H1 (cell line): ENCODE results near the gene BIRC7. TPM values are rescaled to one million over a fixed set of nuclear protein-coding genes. Genes with fewer than 3 reads are reported as not detected.

Experiments used
- GABPA ChIP-seq: IDR thresholded peaks from 2 replicates; pipeline ENCODE4 v1.6.1; 2011; ENCODE audit warnings: mild to moderate bottlenecking, low read length, moderate library complexity, borderline replicate concordance; ENCODE audit not compliant: insufficient read depth
- RNF2 ChIP-seq: fragments of 200-900, 300-1000 bp; sonication (generic); IDR thresholded peaks from 2 replicates; pipeline ENCODE4 v1.7.1; 2016; ENCODE audit warnings: borderline replicate concordance, low read depth, mild to moderate bottlenecking, antibody characterized with exemption, low read length; ENCODE audit not compliant: poor library complexity, severe bottlenecking; ENCODE audit errors: missing control alignments
- TAF7 ChIP-seq: optimal IDR thresholded peaks from 2 replicates; pipeline ENCODE3; 2011; ENCODE audit warnings: low read depth, mild to moderate bottlenecking, inconsistent platforms, low read length, moderate library complexity, borderline replicate concordance
- TEAD4 ChIP-seq: IDR thresholded peaks from 2 replicates; pipeline ENCODE4 v1.6.1; 2012; ENCODE audit warnings: low read depth, low read length, inconsistent platforms, mixed read lengths
- polyA plus RNA-seq, 7 experiments: library from polyadenylated mRNA; depleted of rRNA in 3 of 7; stranded (reverse) in 5 of 7; unstranded in 2 of 7; fragments of >200 nt in 5 of 7; fragments of 200-250 nt in 2 of 7; gene quantifications; 1 replicate in 5 of 7; 2 replicates in 1 of 7; 4 replicates in 1 of 7; pipeline versions ENCODE4 v1.2.1 to v1.2.3, GENCODE V29; 2011 to 2013; ENCODE audit warnings: missing spikeins in 2 of 7, mixed read lengths in 2 of 7
- total RNA-seq: library from RNA; stranded (reverse); fragmentation: NEBNext Ultra II Directional; extraction: Animal tissue kit (Norgen Biotek cat#: 25700); gene quantifications from 2 replicates; pipeline ENCODE4 v1.2.1, GENCODE V29; 2021

The BIRC7 gene
- total and polyA plus RNA-seq, 2 of the 8 experiments (the other 6 are each of a cell fraction or from before 2014, with no cell fraction given), result 0.11 to 0.41 TPM

DNA sequence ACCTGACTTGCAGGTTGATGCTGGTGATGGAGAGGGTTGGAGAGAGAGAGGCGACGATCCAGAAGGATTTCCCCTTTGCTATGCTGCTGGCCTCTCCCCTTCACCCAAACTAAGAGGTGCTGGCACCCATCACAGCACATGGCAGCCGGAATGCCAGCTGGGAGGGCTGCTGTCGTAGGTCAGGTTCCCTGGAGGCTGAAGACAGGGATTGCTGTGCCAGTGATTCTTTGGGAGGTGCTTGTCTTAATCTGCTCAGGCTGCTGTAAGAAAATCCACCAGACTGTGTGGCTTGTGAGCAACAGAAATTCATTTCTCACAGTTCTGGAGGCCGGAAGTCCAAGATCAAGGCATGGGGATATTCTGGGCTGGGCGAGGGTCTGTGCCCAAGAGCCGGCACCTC is 32.6 kb downstream of the BIRC7 start (continued):
- TF ChIP-seq GABPA (no peak), RNF2 (no peak), TAF7 (no peak), TEAD4 (no peak)
